Stomach smooth muscle (tissue), 2 donors: ENCODE results near the gene TAS1R3.

ENCODE experiments used
- H3K27ac ChIP-seq: one replicate; pipeline ENCODE4 v1.7.0; 2013; ENCODE audit warnings: mild to moderate bottlenecking, low read length, inconsistent platforms
- H3K27me3 ChIP-seq, 2 donors: one replicate each; pipeline ENCODE4 v1.7.0; 2013; ENCODE audit warnings: low read length in 2 of 2; ENCODE audit not compliant: insufficient read depth in 2 of 2, control insufficient read depth in 1 of 2
- H3K36me3 ChIP-seq, 2 donors: one replicate each; pipeline ENCODE4 v1.7.0; 2013; ENCODE audit warnings: low read length in 2 of 2; ENCODE audit not compliant: control insufficient read depth in 2 of 2, insufficient read depth in 2 of 2
- H3K4me1 ChIP-seq: one replicate; pipeline ENCODE4 v1.7.0; 2013; ENCODE audit warnings: low read length; ENCODE audit not compliant: control insufficient read depth, insufficient read depth
- H3K4me3 ChIP-seq, 2 donors: one replicate each; pipeline ENCODE4 v1.7.0; 2013; ENCODE audit warnings: low read length in 2 of 2
- H3K9ac ChIP-seq, 2 donors: one replicate each; pipeline ENCODE4 v1.7.0; 2013; ENCODE audit warnings: low read length in 2 of 2, mild to moderate bottlenecking in 1 of 2
- H3K9me3 ChIP-seq, 2 donors: one replicate each; pipeline ENCODE4 v1.7.0; 2013; ENCODE audit warnings: low read length in 2 of 2; ENCODE audit not compliant: control insufficient read depth in 2 of 2
- donor health status: healthy.
- donor health status: Pancreatic carcinoma.

TAS1R3 gene

GRCh38 chr1:1326075-1326605, 4.9 kb upstream of the TAS1R3 start:
- H3K9me3 ChIP-seq = no peaks in the 10 kb centered on the region
- peak overlapping the region in 1 of 2 donors; percentile 83 for H3K4me3 ChIP-seq
- peaks cover 6 to 12% of the 10 kb centered on the region in 2 donors for H3K36me3 ChIP-seq
- peaks cover 40% of the 10 kb centered on the region for H3K4me1 ChIP-seq
- peak overlapping the region in 1 of 2 donors; percentile 28 for H3K9ac ChIP-seq
- H3K27ac ChIP-seq = no peak overlapping the region
- H3K27me3 ChIP-seq = no peaks in the 10 kb centered on the region

GRCh38 chr1:1327291-1327690, 3.8 kb upstream of the TAS1R3 start:
- H3K4me1 ChIP-seq = peaks cover 32% of the 10 kb centered on the region
- H3K9ac ChIP-seq = no peak overlapping the region
- no peaks in the 10 kb centered on the region for H3K27me3 ChIP-seq
- H3K27ac ChIP-seq = no peak overlapping the region
- H3K4me3 ChIP-seq = no peak overlapping the region
- H3K9me3 ChIP-seq = no peaks in the 10 kb centered on the region
- peaks cover 6 to 12% of the 10 kb centered on the region in 2 donors for H3K36me3 ChIP-seq

DNA sequence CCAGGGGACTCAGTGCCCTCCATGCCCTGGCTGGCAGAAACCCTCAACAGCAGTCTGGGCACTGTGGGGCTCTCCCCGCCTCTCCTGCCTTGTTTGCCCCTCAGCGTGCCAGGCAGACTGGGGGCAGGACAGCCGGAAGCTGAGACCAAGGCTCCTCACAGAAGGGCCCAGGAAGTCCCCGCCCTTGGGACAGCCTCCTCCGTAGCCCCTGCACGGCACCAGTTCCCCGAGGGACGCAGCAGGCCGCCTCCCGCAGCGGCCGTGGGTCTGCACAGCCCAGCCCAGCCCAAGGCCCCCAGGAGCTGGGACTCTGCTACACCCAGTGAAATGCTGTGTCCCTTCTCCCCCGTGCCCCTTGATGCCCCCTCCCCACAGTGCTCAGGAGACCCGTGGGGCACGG, 2.8 kb upstream of the TAS1R3 start:
- no peak overlapping the region for H3K27ac ChIP-seq
- H3K27me3 ChIP-seq = no peaks in the 10 kb centered on the region
- H3K4me1 ChIP-seq = peaks cover 26% of the 10 kb centered on the region
- no peak overlapping the region for H3K4me3 ChIP-seq
- H3K36me3 ChIP-seq = peaks cover 6 to 12% of the 10 kb centered on the region in 2 donors
- H3K9me3 ChIP-seq = no peaks in the 10 kb centered on the region
- H3K9ac ChIP-seq = no peak overlapping the region

DNA sequence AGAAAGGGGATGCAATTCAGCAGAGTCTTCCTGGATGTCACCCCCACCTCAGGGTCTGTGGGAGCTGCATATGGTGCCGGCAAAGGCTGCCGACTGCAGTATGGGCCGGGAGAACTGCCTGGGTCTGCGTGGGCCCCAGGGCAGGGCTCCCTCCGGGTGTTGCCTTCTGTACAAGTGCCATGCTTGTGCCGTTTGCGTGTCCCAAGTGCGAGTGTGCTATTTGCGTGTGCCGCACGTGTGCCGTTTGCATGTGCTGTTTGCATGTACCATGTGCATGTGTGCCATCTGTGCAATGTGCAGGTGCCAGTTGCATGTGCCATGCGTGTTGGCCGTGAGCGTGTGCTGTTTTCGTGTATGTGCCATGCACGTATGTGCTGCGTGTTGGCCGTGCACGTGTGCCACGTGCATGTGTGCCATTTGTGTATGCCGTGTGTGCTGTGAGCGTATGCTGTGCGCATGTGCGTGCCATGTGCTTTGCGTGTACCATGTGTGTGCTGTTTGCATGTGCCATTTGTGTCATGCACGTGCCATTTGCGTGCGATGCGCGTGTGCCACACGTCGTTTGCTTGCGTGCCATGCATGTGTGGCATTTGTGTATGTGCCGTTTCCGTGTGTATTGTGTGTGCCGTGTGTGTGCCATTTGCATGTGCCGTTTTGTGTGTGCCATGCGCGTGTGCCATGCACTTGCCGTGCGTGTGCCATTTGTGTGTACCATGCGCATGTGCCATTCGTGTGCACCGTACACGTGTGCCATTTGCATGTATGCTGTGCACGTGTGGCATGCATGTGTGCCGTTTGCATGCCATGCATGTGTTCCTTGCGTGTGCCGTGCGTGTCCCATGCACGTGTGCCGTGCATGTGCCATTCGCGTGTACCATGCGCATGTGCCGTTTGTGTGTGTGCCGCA, 1.5 kb upstream of the TAS1R3 start:
- Histone ChIP-seq H3K4me3 (no peak overlapping the region), H3K9me3 (no peaks in the 10 kb centered on the region), H3K27ac (no peak overlapping the region), H3K27me3 (no peaks in the 10 kb centered on the region), H3K4me1 (peaks cover 21% of the 10 kb centered on the region), H3K36me3 (peaks cover 6 to 12% of the 10 kb centered on the region in 2 donors), H3K9ac (no peak overlapping the region)

DNA sequence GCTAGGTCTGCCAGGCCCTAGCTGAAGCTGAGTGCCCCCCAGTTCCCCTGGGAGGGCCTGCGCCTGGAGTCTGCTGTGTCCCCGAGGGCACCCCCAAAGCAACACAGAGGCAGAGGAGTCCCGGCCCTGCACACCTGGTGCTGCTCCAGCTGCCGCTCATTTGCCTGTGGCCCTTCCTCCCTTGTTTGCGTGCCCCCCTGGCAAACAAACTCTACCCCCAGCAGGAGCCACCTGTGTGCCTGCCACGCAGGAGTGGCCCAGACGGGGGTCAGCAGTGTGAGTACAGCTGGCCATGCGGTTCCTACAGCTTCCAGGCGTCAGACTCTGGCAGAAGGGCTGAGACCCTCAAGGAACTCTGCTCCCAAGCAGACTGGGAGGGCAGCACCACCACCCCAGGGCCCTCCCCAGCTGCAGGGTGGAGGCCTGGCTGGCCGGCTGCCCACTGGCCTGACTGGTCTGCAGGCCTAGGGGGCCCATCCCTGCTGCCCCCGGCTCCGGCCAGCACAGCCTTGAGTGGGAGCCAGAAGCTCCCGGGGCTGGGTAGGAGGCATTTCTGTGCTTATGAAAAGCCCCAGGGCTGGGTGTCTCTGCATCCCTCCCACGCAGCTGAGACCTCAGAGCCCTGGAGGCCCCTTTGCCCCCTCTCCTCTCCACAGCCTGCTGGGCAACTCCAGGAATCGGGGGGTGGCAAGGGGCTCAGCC, 563 bp upstream of the TAS1R3 start:
- Histone ChIP-seq H3K4me1 (peaks cover 14% of the 10 kb centered on the region), H3K9me3 (no peaks in the 10 kb centered on the region), H3K36me3 (peaks cover 6 to 12% of the 10 kb centered on the region in 2 donors), H3K27ac (no peak overlapping the region), H3K9ac (no peak overlapping the region), H3K27me3 (no peaks in the 10 kb centered on the region), H3K4me3 (no peak overlapping the region)

DNA sequence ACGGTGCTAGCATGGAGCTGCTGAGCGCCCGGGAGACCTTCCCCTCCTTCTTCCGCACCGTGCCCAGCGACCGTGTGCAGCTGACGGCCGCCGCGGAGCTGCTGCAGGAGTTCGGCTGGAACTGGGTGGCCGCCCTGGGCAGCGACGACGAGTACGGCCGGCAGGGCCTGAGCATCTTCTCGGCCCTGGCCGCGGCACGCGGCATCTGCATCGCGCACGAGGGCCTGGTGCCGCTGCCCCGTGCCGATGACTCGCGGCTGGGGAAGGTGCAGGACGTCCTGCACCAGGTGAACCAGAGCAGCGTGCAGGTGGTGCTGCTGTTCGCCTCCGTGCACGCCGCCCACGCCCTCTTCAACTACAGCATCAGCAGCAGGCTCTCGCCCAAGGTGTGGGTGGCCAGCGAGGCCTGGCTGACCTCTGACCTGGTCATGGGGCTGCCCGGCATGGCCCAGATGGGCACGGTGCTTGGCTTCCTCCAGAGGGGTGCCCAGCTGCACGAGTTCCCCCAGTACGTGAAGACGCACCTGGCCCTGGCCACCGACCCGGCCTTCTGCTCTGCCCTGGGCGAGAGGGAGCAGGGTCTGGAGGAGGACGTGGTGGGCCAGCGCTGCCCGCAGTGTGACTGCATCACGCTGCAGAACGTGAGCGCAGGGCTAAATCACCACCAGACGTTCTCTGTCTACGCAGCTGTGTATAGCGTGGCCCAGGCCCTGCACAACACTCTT, 1.1 kb downstream of the TAS1R3 start:
- H3K9ac ChIP-seq = no peak overlapping the region
- no peaks in the 10 kb centered on the region for H3K27me3 ChIP-seq
- H3K27ac ChIP-seq = no peak overlapping the region
- no peak overlapping the region for H3K4me3 ChIP-seq
- no peaks in the 10 kb centered on the region for H3K4me1 ChIP-seq
- H3K9me3 ChIP-seq = no peaks in the 10 kb centered on the region
- peaks cover 6 to 10% of the 10 kb centered on the region in 2 donors for H3K36me3 ChIP-seq

- H3K4me1 ChIP-seq = no peaks in the 10 kb centered on the region
- no peaks in the 10 kb centered on the region for H3K27me3 ChIP-seq
- H3K9ac ChIP-seq = no peak overlapping the region
These were observed 1.8 kb downstream of the TAS1R3 start for GRCh38 chr1:1332774-1333480.

DNA sequence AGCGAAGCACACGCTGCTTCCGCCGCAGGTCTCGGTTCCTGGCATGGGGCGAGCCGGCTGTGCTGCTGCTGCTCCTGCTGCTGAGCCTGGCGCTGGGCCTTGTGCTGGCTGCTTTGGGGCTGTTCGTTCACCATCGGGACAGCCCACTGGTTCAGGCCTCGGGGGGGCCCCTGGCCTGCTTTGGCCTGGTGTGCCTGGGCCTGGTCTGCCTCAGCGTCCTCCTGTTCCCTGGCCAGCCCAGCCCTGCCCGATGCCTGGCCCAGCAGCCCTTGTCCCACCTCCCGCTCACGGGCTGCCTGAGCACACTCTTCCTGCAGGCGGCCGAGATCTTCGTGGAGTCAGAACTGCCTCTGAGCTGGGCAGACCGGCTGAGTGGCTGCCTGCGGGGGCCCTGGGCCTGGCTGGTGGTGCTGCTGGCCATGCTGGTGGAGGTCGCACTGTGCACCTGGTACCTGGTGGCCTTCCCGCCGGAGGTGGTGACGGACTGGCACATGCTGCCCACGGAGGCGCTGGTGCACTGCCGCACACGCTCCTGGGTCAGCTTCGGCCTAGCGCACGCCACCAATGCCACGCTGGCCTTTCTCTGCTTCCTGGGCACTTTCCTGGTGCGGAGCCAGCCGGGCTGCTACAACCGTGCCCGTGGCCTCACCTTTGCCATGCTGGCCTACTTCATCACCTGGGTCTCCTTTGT, 2.6 kb downstream of the TAS1R3 start:
- Histone ChIP-seq H3K9ac (no peak overlapping the region), H3K4me1 (no peaks in the 10 kb centered on the region), H3K27ac (no peak overlapping the region), H3K27me3 (no peaks in the 10 kb centered on the region), H3K36me3 (peaks cover 0 to 3% of the 10 kb centered on the region in 2 donors), H3K4me3 (no peak overlapping the region), H3K9me3 (no peaks in the 10 kb centered on the region)

More at GRCh38 chr1:1332774-1333480, 1.8 kb downstream of the TAS1R3 start:
- Histone ChIP-seq H3K4me3 (no peak overlapping the region), H3K27ac (no peak overlapping the region), H3K9me3 (no peaks in the 10 kb centered on the region), H3K36me3 (peaks cover 3 to 9% of the 10 kb centered on the region in 2 donors)

- Histone ChIP-seq H3K27ac (no peak overlapping the region), H3K36me3 (peaks cover 0 to 2% of the 10 kb centered on the region in 2 donors), H3K27me3 (no peaks in the 10 kb centered on the region), H3K9ac (no peak overlapping the region), H3K4me3 (no peak overlapping the region), H3K9me3 (no peaks in the 10 kb centered on the region), H3K4me1 (no peaks in the 10 kb centered on the region)
These were observed 3.8 kb downstream of the TAS1R3 start for GRCh38 chr1:1334835-1335234.
